Measurements from ENCODE around the gene IL11RA.

GRCh38 chr9:34606905-34607304, 45.1 kb upstream of the IL11RA start:
- TF ChIP-seq YY1 (IDR thresholded peaks at IDR 0.05; ENCODE audit: insufficient read depth, insufficient read length) (no peak), ZNF274 (IDR thresholded peaks at IDR 0.05; ENCODE audit: low read depth, low read length) (no peak), SUZ12 (IDR thresholded peaks at IDR 0.05; ENCODE audit: extremely low read depth, insufficient read depth, insufficient read length) (no peak)
